Retinal pigment epithelial cell (primary cell): ENCODE results near the gene C13orf46.

ENCODE experiments used
- DNase-seq: peaks from one replicate; pipeline ENCODE4 v3.0.0-alpha.2; 2010; ENCODE audit warnings: low read depth
- H3K4me3 ChIP-seq: 2 replicates; pipeline ENCODE4 v1.5.1; 2011; ENCODE audit warnings: mild to moderate bottlenecking, low read length, control low read depth, moderate library complexity
- CTCF ChIP-seq: conservative IDR thresholded peaks from 2 replicates; pipeline ENCODE4 v1.5.1; 2011; ENCODE audit warnings: low read depth, low read length, control low read depth, inconsistent platforms

Gene C13orf46

GRCh38 chr13:113945857-113946408 lies 27.9 kb downstream of the C13orf46 start:
- no peak for DNase-seq
- no peak overlapping the region for H3K4me3 ChIP-seq
- TF ChIP-seq CTCF, result no peak

GRCh38 chr13:113943821-113944565 lies 29.9 kb downstream of the C13orf46 start:
- no peak for DNase-seq
- no peak for TF ChIP-seq CTCF
- H3K4me3 ChIP-seq, result no peak overlapping the region

- no peak overlapping the region for H3K4me3 ChIP-seq
- no peak for DNase-seq
- no peak for TF ChIP-seq CTCF
Observed at GRCh38 chr13:113942591-113943103, 31.2 kb downstream of the C13orf46 start.

GRCh38 chr13:113941571-113942191 lies 32.2 kb downstream of the C13orf46 start:
- H3K4me3 ChIP-seq, result no peak overlapping the region
- TF ChIP-seq CTCF, result no peak
- no peak for DNase-seq

- no peak for TF ChIP-seq CTCF
- no peak overlapping the region for H3K4me3 ChIP-seq
- no peak for DNase-seq
Observed at GRCh38 chr13:113939944-113940297, 34.0 kb downstream of the C13orf46 start.

GRCh38 chr13:113939129-113939943 lies 34.5 kb downstream of the C13orf46 start:
- no peak overlapping the region for H3K4me3 ChIP-seq
- DNase-seq, result no peak
- no peak for TF ChIP-seq CTCF
